ENCODE data around the gene SLC39A5. TPM values are rescaled to one million over a fixed set of nuclear protein-coding genes. Genes with fewer than 3 reads are reported as not detected.
"Not testable (repeated sequence)": the region's sequence is repeated elsewhere in the genome, so short reads cannot be mapped to it uniquely, and the experiment has no call there.

The SLC39A5 gene
- total RNA-seq, 1 donor from 2014 or later: not detected

- no peak for DNase-seq
Observed at GRCh38 chr12:56247923-56248322, 18.1 kb downstream of the SLC39A5 start.

DNA sequence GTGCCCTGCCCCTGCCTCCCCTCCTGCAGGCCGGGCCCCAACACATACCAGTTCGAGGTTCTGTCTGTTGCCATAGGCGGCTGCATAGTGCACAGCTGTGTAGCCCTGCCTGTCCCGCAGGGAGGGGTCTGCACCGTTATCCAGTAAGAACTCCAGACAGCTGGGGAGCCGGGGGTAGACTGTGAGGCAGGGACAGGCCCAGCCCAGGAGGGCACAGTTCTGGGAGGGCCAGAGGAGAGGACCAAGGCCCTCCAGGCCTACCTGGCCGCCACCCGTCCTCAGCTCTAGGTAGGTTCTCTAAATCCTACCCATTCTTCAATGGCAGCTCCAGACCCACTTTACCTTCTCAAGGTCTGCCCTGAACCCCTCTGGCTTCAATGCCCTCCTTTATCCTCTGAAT is 18.9 kb downstream of the SLC39A5 start:
- no peak for DNase-seq

- no peak for DNase-seq
Observed at GRCh38 chr12:56252649-56253048, 22.8 kb downstream of the SLC39A5 start.

DNA sequence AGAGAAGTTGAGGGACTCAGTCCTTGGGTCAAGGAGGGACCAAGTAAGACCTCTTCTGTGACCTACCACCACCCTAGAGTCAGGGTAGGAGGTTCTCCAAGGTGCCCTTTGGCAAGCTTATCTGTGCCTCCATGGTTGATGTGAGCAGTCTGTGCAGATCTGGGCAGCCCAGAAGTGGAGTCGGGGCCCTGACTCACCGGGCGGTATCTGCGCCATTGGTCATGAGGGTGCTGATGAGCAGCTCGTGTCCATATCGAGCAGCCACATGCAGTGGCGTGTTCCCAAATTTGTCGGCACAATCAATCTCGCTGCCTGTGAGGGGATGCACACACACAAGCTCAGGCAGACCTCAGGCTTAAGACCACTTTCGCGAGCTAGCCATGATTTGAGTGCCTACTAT is 23.2 kb downstream of the SLC39A5 start:
- DNase-seq: no peak

- no peak for DNase-seq
Observed at GRCh38 chr12:56255671-56256070, 25.8 kb downstream of the SLC39A5 start.

DNA sequence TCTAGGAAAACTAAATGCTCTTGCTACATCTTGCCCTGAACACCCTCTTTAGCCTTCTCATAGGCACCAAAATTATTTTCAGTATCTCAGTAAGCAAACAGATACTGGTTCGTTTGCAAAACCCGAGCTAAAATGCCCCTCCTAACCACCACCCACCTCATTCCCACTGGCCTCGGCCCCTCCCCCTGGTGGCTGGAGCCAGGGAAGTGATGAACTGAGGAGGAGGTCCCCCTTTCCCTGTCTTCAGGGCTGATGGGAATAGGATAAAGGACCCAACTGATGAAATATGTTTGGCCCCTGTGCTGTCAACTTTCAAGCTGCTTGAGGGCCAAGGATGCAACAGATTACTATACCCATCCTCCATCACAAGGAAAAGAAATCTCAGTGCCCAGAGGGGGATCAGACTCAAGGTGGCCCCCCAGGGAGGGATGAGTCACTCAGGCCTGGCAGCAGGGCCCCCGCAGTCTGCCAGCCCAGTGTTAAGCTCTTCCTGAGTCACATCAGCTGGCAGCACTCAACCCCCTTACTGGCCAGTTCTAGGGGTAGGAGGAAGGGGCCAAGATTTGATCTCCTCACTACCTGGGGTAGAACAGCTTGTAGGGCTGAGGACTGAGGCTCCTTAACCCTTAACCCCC is 26.6 kb downstream of the SLC39A5 start:
- DNase-seq: peak; percentile 36

GRCh38 chr12:56257071-56257470 is 27.2 kb downstream of the SLC39A5 start:
- DNase-seq: no peak

- peak; percentile 54 for DNase-seq
Observed at GRCh38 chr12:56257491-56258067, 27.7 kb downstream of the SLC39A5 start.

- peak; percentile 81 for DNase-seq
Observed at GRCh38 chr12:56258068-56258819, 28.4 kb downstream of the SLC39A5 start, which contains the start of gene ANKRD52. Gene ANKRD52 (minus strand): TSS chr12:56258384. CDS start chr12:56258269, 115 bp downstream.

GRCh38 chr12:56258820-56259183 is 29.0 kb downstream of the SLC39A5 start:
- no peak for DNase-seq

DNA sequence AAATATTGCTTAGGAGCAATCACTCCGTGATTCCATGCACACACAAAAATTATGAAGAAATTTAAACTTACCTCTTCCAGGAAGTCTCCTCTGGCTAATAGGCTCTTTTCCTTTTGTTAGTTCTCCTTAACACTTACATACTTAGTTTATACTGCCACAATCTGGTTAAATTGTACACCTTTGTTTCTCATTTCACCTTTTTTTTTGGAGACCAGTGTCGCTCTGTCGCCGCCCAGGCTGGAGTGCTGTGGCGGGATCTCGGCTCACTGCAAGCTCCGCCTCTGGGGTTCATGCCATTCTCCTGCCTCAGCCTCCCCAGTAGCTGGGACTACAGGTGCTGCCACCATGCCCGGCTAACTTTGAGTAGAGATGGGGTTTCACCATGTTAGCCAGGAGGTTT is 30.5 kb downstream of the SLC39A5 start:
- no peak for DNase-seq

DNA sequence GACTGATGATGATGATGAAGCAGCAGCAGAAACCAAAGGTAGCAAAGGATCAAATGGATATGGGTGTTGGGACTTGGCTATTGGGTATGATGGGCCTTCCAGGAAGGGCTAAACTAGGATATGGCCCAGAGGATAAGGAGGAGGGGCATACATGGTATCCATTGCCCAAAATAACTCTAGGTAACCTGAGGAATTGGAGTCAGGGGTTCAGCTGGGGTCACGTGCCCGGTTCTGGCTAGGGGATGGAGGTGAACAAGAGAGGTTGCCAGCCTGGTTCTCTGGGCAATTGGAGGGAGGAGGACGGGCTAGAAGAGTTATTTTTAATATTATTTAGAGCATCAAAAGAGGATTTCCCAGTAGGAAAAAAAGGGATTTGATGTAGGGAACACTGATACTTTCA is 31.1 kb downstream of the SLC39A5 start:
- no peak for DNase-seq

GRCh38 chr12:56261503-56262232 is 31.8 kb downstream of the SLC39A5 start:
- no peak for DNase-seq

DNA sequence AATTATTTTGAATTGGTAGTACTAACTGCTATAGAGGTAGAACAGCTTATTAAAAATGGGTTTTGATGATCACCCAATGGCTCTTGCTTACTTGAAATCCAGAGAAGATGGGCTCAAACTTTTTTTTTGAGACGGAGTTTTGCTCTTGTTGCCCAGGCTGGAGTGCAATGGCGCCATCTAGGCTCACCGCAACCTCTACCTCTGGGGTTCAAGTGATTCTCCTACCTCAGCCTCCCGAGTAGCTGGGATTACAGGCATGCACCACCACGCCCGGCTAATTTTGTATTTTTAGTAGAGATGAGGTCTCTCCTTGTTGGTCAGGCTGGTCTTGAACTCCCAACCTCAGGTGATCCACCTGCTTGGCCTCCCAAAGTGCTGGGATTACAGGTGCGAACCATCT is 33.1 kb downstream of the SLC39A5 start:
- DNase-seq: not testable (repeated sequence)

- DNase-seq: not testable (repeated sequence)
Observed at GRCh38 chr12:56266068-56266692, 36.3 kb downstream of the SLC39A5 start.

- peak; percentile 86 for DNase-seq
Observed at GRCh38 chr12:56266693-56267442, 37.0 kb downstream of the SLC39A5 start, which contains the start of gene COQ10A. Gene COQ10A (plus strand): TSS chr12:56266942. CDS start chr12:56267119, 177 bp downstream.

GRCh38 chr12:56267443-56268071 is 37.7 kb downstream of the SLC39A5 start:
- no peak for DNase-seq

DNA sequence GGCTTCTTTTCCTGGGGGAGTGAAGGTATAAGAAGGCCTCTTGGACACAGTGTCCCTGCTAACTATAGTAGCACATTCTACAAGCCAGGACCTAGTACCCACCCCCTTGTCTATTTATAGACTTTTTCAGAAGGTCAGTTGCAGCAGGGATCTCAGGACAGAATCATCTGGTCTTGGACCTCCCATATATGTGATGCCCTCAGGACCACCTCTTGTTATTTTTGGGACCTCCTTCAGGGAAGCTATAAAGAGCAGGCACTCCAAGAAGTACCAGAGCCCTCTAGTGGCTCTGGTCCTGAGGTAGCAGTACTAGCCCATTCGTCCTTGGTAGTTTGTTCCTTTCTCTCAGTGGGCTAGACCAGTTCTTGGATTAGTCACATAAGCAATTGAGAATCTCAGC is 41.2 kb downstream of the SLC39A5 start:
- peak; percentile 55 for DNase-seq

- not testable (repeated sequence) for DNase-seq
Observed at GRCh38 chr12:56272468-56272867, 42.6 kb downstream of the SLC39A5 start.

DNA sequence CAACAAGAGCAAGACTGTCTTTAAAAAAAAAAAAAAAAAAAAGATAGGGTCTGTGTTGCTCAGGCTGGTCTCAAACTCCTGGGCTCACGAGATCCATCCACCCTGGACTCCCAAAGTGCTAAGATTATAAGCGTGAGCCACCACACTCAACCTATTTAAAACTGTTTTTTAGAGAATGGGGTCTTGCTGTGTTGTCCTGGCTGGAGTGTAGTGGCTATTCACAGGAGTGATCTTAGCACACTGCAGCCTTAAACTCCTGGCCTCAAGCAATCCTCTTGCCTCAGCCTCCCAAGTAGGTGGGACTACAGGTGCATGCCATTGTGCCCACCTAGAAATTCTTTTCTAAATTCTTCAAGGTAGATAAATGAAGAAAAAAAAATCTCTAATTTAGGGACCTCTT is 44.4 kb downstream of the SLC39A5 start:
- DNase-seq: no peak

DNA sequence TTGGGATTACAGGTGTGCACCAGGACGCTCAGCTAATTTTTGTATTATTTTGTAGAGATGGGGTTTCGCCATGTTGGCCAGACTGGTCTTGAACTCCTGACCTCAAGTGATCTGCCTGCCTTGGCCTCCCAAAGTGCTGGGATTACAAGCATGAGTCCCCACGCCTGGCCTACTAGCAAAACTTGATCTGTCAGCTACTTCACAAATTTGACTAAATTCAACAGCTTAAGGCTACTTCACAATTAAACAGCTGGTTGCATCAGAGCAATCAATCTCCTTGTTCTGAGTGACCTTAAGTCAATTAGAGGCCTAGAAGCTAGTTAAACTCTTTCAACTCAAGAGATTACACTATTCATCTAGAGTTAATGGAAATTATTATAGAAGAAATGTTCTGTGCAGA is 49.1 kb downstream of the SLC39A5 start:
- DNase-seq: no peak

Measured in dermis blood vessel endothelial cell (primary cell).